H1 (cell line): Measurements from ENCODE around the gene ATP1A3. TPM values are rescaled to one million over a fixed set of nuclear protein-coding genes. Genes with fewer than 3 reads are reported as not detected.

Experiments
- ASH2L ChIP-seq: fragments of 200-600, 300-600 bp; sonication (generic); IDR thresholded peaks from one replicate; pipeline ENCODE4 v1.7.1; 2017; ENCODE audit warnings: low read length
- ATF2 ChIP-seq: IDR thresholded peaks from 2 replicates; pipeline ENCODE4 v1.6.1; 2012; ENCODE audit warnings: low read length, inconsistent platforms
- CBX5 ChIP-seq: fragments of 300-800, 300-1000 bp; sonication (generic); IDR thresholded peaks from 2 replicates; pipeline ENCODE4 v1.7.1; 2016; ENCODE audit warnings: antibody characterized with exemption, low read length, low read depth
- CEBPB ChIP-seq: IDR thresholded peaks from 2 replicates; pipeline ENCODE4 v1.6.1; 2012; ENCODE audit warnings: low read depth, low read length
- CHD7 ChIP-seq: fragments of 300-600 bp; sonication (generic); IDR thresholded peaks from 2 replicates; pipeline ENCODE4 v1.7.1; 2012; ENCODE audit warnings: low read length, moderate library complexity, mild to moderate bottlenecking, inconsistent platforms; ENCODE audit not compliant: insufficient replicate concordance
- KDM4A ChIP-seq: IDR thresholded peaks from one replicate; pipeline ENCODE4 v1.7.1; 2012; ENCODE audit warnings: low read depth, mild to moderate bottlenecking, moderate library complexity, low read length, inconsistent platforms; ENCODE audit not compliant: severe bottlenecking
- SUZ12 ChIP-seq: fragments of 200-600 bp; sonication (generic); IDR thresholded peaks from 2 replicates; pipeline ENCODE4 v1.6.1; 2012; ENCODE audit warnings: mild to moderate bottlenecking, inconsistent platforms, low read length, moderate library complexity, mixed read lengths
- TAF1 ChIP-seq: IDR thresholded peaks from 2 replicates; pipeline ENCODE4 v1.6.1; 2011; ENCODE audit warnings: mild to moderate bottlenecking, low read depth, low read length
- TAF7 ChIP-seq: optimal IDR thresholded peaks from 2 replicates; pipeline ENCODE3; 2011; ENCODE audit warnings: low read depth, mild to moderate bottlenecking, inconsistent platforms, low read length, moderate library complexity, borderline replicate concordance
- YY1 ChIP-seq: IDR thresholded peaks from 2 replicates; pipeline ENCODE4 v1.6.1; 2011; ENCODE audit warnings: low read depth, mild to moderate bottlenecking, low read length
- ZNF274 ChIP-seq: IDR thresholded peaks from 2 replicates; pipeline ENCODE4 v1.7.0; 2012; ENCODE audit warnings: low read length, borderline replicate concordance; ENCODE audit errors: extremely low read depth
- polyA plus RNA-seq, 7 experiments: library from polyadenylated mRNA; depleted of rRNA in 3 of 7; stranded (reverse) in 5 of 7; unstranded in 2 of 7; fragments of >200 nt in 5 of 7; fragments of 200-250 nt in 2 of 7; gene quantifications; 1 replicate in 5 of 7; 2 replicates in 1 of 7; 4 replicates in 1 of 7; pipeline versions ENCODE4 v1.2.1 to v1.2.3, GENCODE V29; 2011 to 2013; ENCODE audit warnings: missing spikeins in 2 of 7, mixed read lengths in 2 of 7
- total RNA-seq: library from RNA; stranded (reverse); fragmentation: NEBNext Ultra II Directional; extraction: Animal tissue kit (Norgen Biotek cat#: 25700); gene quantifications from 2 replicates; pipeline ENCODE4 v1.2.1, GENCODE V29; 2021

Gene ATP1A3
- total and polyA plus RNA-seq, 2 of the 8 experiments (the other 6 are each of a cell fraction or from before 2014, with no cell fraction given): 11.1 to 41.2 TPM

- TF ChIP-seq CHD7: no peak
- no peak for TF ChIP-seq ZNF274
- no peak for TF ChIP-seq TAF7
- no peak for TF ChIP-seq KDM4A
- TF ChIP-seq CEBPB: no peak
- TF ChIP-seq CBX5: no peak
- TF ChIP-seq SUZ12: no peak
- no peak for TF ChIP-seq ATF2
- TF ChIP-seq ASH2L: no peak
- no peak for TF ChIP-seq TAF1
- no peak for TF ChIP-seq YY1
These were observed 75.9 kb downstream of the ATP1A3 start (continued) for GRCh38 chr19:41918095-41918494.
